NCI-H748 treated with DMSO at 0.1 percent for 48 hours (cell line): ENCODE results near the gene CLDN4.

Experiments used
- DNase-seq: peaks from one replicate; lab custom pipeline; 2025; lab: John Stamatoyannopoulos, UW

The CLDN4 gene

GRCh38 chr7:73876361-73876760 is 45.6 kb downstream of the CLDN4 start:
- no peak for DNase-seq

- no peak for DNase-seq
Measured at GRCh38 chr7:73876973-73877372, 46.2 kb downstream of the CLDN4 start.

- no peak for DNase-seq
Measured at GRCh38 chr7:73879977-73880681, 49.3 kb downstream of the CLDN4 start.

GRCh38 chr7:73880755-73881328 is 50.0 kb downstream of the CLDN4 start:
- no peak for DNase-seq

GRCh38 chr7:73881352-73882046 is 50.7 kb downstream of the CLDN4 start:
- no peak for DNase-seq

- DNase-seq = no peak
Measured at GRCh38 chr7:73882047-73882402, 51.2 kb downstream of the CLDN4 start.
